ENCODE measurements around the gene ADAMTS3.

ADAMTS3 gene

DNA sequence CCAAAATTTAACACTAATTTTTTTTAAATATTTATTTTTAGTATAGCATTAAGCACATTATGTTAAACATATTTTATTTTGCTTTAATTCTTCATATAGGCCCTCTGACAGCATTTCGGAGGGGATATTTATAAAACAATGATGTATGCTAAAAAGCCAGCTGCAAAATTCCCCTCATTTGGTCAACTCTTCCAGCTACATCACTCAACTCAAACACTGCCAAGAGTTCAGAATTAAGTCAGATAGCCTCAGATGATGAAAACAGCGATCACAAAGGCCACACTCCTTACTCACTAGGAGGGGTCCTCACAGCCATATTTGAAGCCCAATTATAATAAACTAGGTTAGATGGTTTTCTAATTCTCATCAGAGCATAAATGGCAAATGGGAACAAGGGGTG lies 146.6 kb downstream of the ADAMTS3 start:
- H3K4me3 ChIP-seq (ENCODE audit: low read length): no peak overlapping the region
- TF ChIP-seq, protein P1, sequence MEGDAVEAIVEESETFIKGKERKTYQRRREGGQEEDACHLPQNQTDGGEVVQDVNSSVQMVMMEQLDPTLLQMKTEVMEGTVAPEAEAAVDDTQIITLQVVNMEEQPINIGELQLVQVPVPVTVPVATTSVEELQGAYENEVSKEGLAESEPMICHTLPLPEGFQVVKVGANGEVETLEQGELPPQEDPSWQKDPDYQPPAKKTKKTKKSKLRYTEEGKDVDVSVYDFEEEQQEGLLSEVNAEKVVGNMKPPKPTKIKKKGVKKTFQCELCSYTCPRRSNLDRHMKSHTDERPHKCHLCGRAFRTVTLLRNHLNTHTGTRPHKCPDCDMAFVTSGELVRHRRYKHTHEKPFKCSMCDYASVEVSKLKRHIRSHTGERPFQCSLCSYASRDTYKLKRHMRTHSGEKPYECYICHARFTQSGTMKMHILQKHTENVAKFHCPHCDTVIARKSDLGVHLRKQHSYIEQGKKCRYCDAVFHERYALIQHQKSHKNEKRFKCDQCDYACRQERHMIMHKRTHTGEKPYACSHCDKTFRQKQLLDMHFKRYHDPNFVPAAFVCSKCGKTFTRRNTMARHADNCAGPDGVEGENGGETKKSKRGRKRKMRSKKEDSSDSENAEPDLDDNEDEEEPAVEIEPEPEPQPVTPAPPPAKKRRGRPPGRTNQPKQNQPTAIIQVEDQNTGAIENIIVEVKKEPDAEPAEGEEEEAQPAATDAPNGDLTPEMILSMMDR (conservative IDR thresholded peaks at IDR 0.05; ENCODE audit: low read depth, low read length): no peak
- no peak for DNase-seq (ENCODE audit: low read depth)

DNA sequence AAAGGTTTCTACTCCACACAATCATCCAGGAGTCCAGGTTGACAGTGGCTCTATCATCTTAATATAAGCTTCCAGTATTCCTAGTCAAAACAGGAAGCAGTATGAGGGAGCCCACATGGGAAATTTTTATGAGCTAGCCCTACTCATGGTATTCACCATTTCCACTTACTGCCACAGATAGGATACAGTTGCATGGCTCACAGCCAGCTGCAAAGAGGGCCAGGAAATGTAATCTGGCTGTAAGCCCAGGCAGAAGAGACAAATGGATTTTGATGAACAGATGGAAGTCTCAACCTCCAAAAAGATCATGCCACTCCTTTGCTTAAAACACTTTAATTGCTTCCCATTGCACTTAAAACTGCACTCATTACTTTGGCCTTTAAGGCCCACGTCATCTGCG lies 150.6 kb downstream of the ADAMTS3 start:
- no peak overlapping the region for H3K4me3 ChIP-seq (ENCODE audit: low read length)
- TF ChIP-seq, protein P1 (conservative IDR thresholded peaks at IDR 0.05; ENCODE audit: low read depth, low read length): no peak
- DNase-seq (ENCODE audit: low read depth): no peak

DNA sequence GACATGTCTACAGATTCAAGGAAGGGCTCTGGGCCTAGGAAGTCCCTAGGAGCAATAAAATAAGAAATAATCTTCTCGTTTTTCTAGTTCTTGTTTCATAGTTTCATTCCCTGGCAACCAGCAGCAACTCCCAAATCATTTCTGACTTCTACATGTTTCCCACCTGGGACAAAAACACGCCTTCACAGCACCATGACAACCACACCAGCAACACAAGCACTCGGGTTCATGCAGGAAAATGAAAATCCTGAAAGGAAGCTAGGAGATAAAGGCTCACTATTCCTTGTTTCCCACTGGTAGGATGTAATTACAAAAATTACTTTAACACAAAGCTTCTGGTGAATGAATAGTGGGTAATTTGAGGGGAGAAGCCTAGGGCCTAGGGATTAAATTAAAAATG lies 158.9 kb downstream of the ADAMTS3 start:
- TF ChIP-seq, protein P1 (conservative IDR thresholded peaks at IDR 0.05; ENCODE audit: low read depth, low read length): no peak
- H3K4me3 ChIP-seq (ENCODE audit: low read length): no peak overlapping the region
- no peak for DNase-seq (ENCODE audit: low read depth)

DNA sequence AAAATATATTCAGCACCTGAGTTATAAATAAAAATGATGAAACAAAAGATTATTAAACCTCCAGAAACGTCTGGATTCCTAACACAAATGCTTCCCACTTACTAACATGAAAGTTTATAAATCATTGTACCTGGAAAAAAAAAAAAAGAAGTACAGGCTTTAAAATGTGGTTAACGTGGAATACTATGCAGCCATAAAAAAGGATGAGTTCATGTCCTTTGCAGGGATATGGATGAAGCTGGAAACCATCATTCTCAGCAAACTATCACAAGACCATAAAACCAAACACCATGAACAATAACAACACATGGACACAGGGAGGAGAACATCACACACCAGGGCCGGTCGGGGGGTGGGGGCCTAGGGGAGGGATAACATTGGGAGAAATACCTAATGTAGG lies 160.5 kb downstream of the ADAMTS3 start:
- H3K4me3 ChIP-seq (ENCODE audit: low read length): no peak overlapping the region
- TF ChIP-seq, protein P1 (conservative IDR thresholded peaks at IDR 0.05; ENCODE audit: low read depth, low read length): no peak
- DNase-seq (ENCODE audit: low read depth): no peak

DNA sequence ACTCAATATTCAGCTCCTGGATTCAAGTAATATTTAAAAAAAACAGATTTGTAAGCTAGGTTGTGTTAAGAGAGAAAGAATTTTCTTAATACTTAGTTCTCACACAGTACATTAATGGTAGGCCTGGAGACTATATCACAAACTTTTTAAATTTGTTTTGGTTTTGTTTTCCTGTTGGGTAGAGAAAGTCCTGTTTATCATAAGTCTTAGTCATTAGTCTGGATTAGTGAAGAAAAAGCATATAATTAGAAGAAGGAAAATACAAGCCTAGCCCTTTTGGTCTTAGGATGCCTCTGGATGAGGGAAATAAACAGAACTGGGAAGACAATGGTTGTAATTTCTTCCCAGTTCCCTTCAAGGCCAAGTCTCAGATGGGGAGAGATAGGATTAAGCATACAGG lies 163.6 kb downstream of the ADAMTS3 start:
- no peak overlapping the region for H3K4me3 ChIP-seq (ENCODE audit: low read length)
- TF ChIP-seq, protein P1 (conservative IDR thresholded peaks at IDR 0.05; ENCODE audit: low read depth, low read length): no peak
- DNase-seq (ENCODE audit: low read depth): no peak

DNA sequence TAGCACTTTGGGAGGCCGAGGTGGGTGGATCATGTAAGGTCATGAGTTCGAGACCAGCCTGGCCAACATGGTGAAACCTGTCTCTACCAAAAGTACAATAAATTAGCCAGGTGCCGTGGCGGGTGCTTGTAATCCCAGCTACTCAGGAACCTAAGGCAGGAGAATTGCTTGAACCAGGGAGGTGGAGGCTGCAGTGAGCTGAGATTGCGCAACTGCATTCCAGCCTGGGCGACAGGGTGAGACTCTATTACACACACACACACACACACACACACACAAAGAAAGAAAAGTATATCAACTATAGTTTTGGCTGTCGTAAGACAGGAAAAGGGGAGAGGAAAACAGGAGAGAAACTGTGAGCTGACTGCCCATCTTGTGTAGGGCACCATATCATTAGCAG lies 171.7 kb downstream of the ADAMTS3 start:
- no peak overlapping the region for H3K4me3 ChIP-seq (ENCODE audit: low read length)
- TF ChIP-seq, protein P1 (conservative IDR thresholded peaks at IDR 0.05; ENCODE audit: low read depth, low read length): no peak
- DNase-seq (ENCODE audit: low read depth): no peak

DNA sequence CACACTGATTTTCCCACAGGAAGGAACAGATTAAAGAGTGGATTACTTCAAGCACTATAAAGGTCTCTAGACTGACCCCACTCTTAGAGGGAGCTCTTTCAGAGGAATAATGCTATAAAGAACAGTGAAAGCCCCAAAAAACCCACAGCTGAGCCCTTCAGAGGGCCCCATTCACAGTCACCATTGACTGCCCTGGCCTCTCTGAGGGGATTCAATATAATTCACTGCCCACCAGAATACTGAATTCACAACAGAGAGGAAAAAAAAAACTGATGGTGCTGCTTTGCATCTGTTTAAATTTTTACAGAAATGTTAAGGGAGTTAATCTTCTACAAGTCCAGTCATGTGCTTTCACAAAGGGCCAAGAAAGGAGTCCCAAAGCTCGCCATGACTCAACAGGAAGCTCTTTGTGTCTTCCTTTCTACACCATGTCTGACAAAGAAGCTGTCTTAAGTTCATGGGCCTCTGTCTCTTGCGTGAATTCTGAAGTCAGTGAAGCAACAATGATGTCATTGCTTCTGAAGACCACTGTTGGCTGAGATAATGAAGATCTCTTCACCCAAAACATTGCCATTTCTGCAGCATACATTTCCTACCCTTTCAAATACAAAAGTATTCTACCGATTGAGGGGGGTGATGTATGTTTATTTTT lies 174.9 kb downstream of the ADAMTS3 start:
- TF ChIP-seq, protein P1 (conservative IDR thresholded peaks at IDR 0.05; ENCODE audit: low read depth, low read length): no peak
- no peak overlapping the region for H3K4me3 ChIP-seq (ENCODE audit: low read length)
- DNase-seq (ENCODE audit: low read depth): no peak
